SIG-M5 treated with dmso at 0.1 percent for 504 hours (cell line): ENCODE results near the gene MCEE.
A peak's percentile ranks its signal among the peaks of the same experiment; 100 is the strongest.
"Not testable (repeated sequence)": the region's sequence is repeated elsewhere in the genome, so short reads cannot be mapped to it uniquely, and the experiment has no call there.

Source experiments
- DNase-seq: peaks from one replicate; lab custom pipeline; 2025; ENCODE audit not compliant: unreplicated experiment; lab: John Stamatoyannopoulos, UW

The MCEE gene

GRCh38 chr2:71083752-71084312 lies 46.2 kb downstream of the MCEE start:
- DNase-seq, result not testable (repeated sequence)

- not testable (repeated sequence) for DNase-seq
Measured at GRCh38 chr2:71083297-71083696, 46.7 kb downstream of the MCEE start.

GRCh38 chr2:71082402-71083252 lies 47.4 kb downstream of the MCEE start:
- peak; percentile 17 for DNase-seq

GRCh38 chr2:71078624-71079023 lies 51.4 kb downstream of the MCEE start:
- no peak for DNase-seq

GRCh38 chr2:71074893-71075395 lies 55.1 kb downstream of the MCEE start:
- no peak for DNase-seq

GRCh38 chr2:71073475-71073874 lies 56.6 kb downstream of the MCEE start:
- DNase-seq, result no peak

- no peak for DNase-seq
Measured at GRCh38 chr2:71072492-71072891, 57.5 kb downstream of the MCEE start.

- peak; percentile 97 for DNase-seq
Measured at GRCh38 chr2:71071681-71072398, 58.2 kb downstream of the MCEE start.

- DNase-seq, result peak; percentile 62
Measured at GRCh38 chr2:71070294-71071093, 59.5 kb downstream of the MCEE start.

- no peak for DNase-seq
Measured at GRCh38 chr2:71069376-71069775, 60.7 kb downstream of the MCEE start.

- peak; percentile 97 for DNase-seq
Measured at GRCh38 chr2:71068218-71069035, 61.6 kb downstream of the MCEE start, which contains the start of gene NAGK. Gene NAGK (plus strand): TSS chr2:71068648. CDS start chr2:71068684, 36 bp downstream.

- DNase-seq, result no peak
Measured at GRCh38 chr2:71067567-71068217, 62.3 kb downstream of the MCEE start.

- DNase-seq, result no peak
Measured at GRCh38 chr2:71066856-71067255, 63.2 kb downstream of the MCEE start.

GRCh38 chr2:71064754-71065621 lies 65.0 kb downstream of the MCEE start:
- peak; percentile 99 for DNase-seq

GRCh38 chr2:71064110-71064611 lies 65.9 kb downstream of the MCEE start:
- DNase-seq, result peak; percentile 60

GRCh38 chr2:71063216-71063615 lies 66.8 kb downstream of the MCEE start:
- DNase-seq, result no peak

- DNase-seq, result no peak
Measured at GRCh38 chr2:71060871-71061270, 69.2 kb downstream of the MCEE start.

GRCh38 chr2:71060211-71060610 lies 69.8 kb downstream of the MCEE start:
- no peak for DNase-seq
